Stimulated activated CD4-positive, alpha-beta T cell treated with anti-CD3 and anti-CD28 coated beads, Interleukin-4, amount 100 ng/mL, for 24 hours (primary cell): ENCODE measurements around the gene FBP2.
A peak's percentile ranks its signal among the peaks of the same experiment; 100 is the strongest.

ENCODE experiments used
- DNase-seq: peaks from one replicate; pipeline ENCODE4 v3.0.0-alpha.2; 2020

The FBP2 gene

GRCh38 chr9:94593459-94594345 is at the start of gene FBP2:
Gene FBP2, minus strand, starts transcription at chr9:94593824. Its CDS starts 98 bp downstream, at chr9:94593726.
- DNase-seq = no peak

- DNase-seq = no peak
Measured at GRCh38 chr9:94643176-94643575, 49.6 kb upstream of the FBP2 start.

GRCh38 chr9:94642501-94642900 is 48.9 kb upstream of the FBP2 start:
- no peak for DNase-seq

- DNase-seq = no peak
Measured at GRCh38 chr9:94639999-94640376, 46.4 kb upstream of the FBP2 start.

- DNase-seq = peak; percentile 36
Measured at GRCh38 chr9:94639061-94639998, 45.7 kb upstream of the FBP2 start, which contains the start of gene FBP1. Gene FBP1, minus strand, starts transcription at chr9:94639518. Its CDS starts 208 bp downstream, at chr9:94639310.

- no peak for DNase-seq
Measured at GRCh38 chr9:94638335-94639060, 44.9 kb upstream of the FBP2 start.

GRCh38 chr9:94632737-94633136 is 39.1 kb upstream of the FBP2 start:
- no peak for DNase-seq

- no peak for DNase-seq
Measured at GRCh38 chr9:94631599-94631998, 38.0 kb upstream of the FBP2 start.

GRCh38 chr9:94630833-94631232 is 37.2 kb upstream of the FBP2 start:
- no peak for DNase-seq

- no peak for DNase-seq
Measured at GRCh38 chr9:94630281-94630680, 36.7 kb upstream of the FBP2 start.

GRCh38 chr9:94627287-94627686 is 33.7 kb upstream of the FBP2 start:
- no peak for DNase-seq

GRCh38 chr9:94625835-94626234 is 32.2 kb upstream of the FBP2 start:
- no peak for DNase-seq

- no peak for DNase-seq
Measured at GRCh38 chr9:94624629-94625028, 31.0 kb upstream of the FBP2 start.

GRCh38 chr9:94623253-94623652 is 29.6 kb upstream of the FBP2 start:
- peak; percentile 15 for DNase-seq

- DNase-seq = no peak
Measured at GRCh38 chr9:94622087-94622800, 28.6 kb upstream of the FBP2 start.

GRCh38 chr9:94619026-94619425 is 25.4 kb upstream of the FBP2 start:
- DNase-seq = no peak

- DNase-seq = no peak
Measured at GRCh38 chr9:94613003-94613402, 19.4 kb upstream of the FBP2 start.

GRCh38 chr9:94612071-94612470 is 18.4 kb upstream of the FBP2 start:
- no peak for DNase-seq

- DNase-seq = peak; percentile 65
Measured at GRCh38 chr9:94611638-94612068, 18.0 kb upstream of the FBP2 start.

GRCh38 chr9:94610181-94610606 is 16.6 kb upstream of the FBP2 start:
- DNase-seq = no peak

GRCh38 chr9:94607423-94607691 is 13.7 kb upstream of the FBP2 start:
- DNase-seq = no peak

- DNase-seq = no peak
Measured at GRCh38 chr9:94606646-94607422, 13.2 kb upstream of the FBP2 start.
